SK-N-SH treated with all-trans-retinoic acid at 6 μM for 48 hours (cell line): Measurements from ENCODE around the gene TRIM2.

Source experiments
- ARNTL ChIP-seq: fragments of 450-650 bp; formaldehyde crosslinking; IDR thresholded peaks from 2 replicates; pipeline ENCODE4 v1.5.0; 2020; ENCODE audit warnings: low read depth, mild to moderate bottlenecking, moderate library complexity, borderline replicate concordance
- SNAI2 ChIP-seq: fragments of 250-450 bp; sonication (Bioruptor Pico); IDR thresholded peaks from 2 replicates; pipeline ENCODE4 v1.5.0; 2020; ENCODE audit warnings: mild to moderate bottlenecking, moderate library complexity
- ZC3H10 ChIP-seq: fragments of 250-450 bp; sonication (Bioruptor Pico); IDR thresholded peaks from 2 replicates; pipeline ENCODE4 v1.5.1; 2021; ENCODE audit warnings: mild to moderate bottlenecking, moderate library complexity
- ZFP3 ChIP-seq: fragments of 250-450 bp; sonication (Bioruptor Pico); IDR thresholded peaks from 2 replicates; pipeline ENCODE4 v1.5.0; 2020; ENCODE audit warnings: mild to moderate bottlenecking, moderate library complexity
- ZFP30 ChIP-seq: fragments of 450-650 bp; formaldehyde crosslinking; IDR thresholded peaks from 2 replicates; pipeline ENCODE4 v1.5.0; 2022; ENCODE audit warnings: mild to moderate bottlenecking, moderate library complexity
- ZNF565 ChIP-seq: fragments of 450-650 bp; formaldehyde crosslinking; conservative IDR thresholded peaks from 2 replicates; pipeline ENCODE4 v1.5.0; 2020; ENCODE audit warnings: low read depth, mild to moderate bottlenecking, moderate library complexity
- ZNF8 ChIP-seq: fragments of 450-650 bp; formaldehyde crosslinking; IDR thresholded peaks from 2 replicates; pipeline ENCODE4 v1.5.0; 2020; ENCODE audit warnings: mild to moderate bottlenecking, moderate library complexity
- TF ChIP-seq, protein P1 (sequence below): fragments of 250-450 bp; sonication (Bioruptor Pico); IDR thresholded peaks from 2 replicates; pipeline ENCODE4 v1.8.0; 2020; ENCODE audit warnings: mild to moderate bottlenecking, moderate library complexity, borderline replicate concordance

DNA sequence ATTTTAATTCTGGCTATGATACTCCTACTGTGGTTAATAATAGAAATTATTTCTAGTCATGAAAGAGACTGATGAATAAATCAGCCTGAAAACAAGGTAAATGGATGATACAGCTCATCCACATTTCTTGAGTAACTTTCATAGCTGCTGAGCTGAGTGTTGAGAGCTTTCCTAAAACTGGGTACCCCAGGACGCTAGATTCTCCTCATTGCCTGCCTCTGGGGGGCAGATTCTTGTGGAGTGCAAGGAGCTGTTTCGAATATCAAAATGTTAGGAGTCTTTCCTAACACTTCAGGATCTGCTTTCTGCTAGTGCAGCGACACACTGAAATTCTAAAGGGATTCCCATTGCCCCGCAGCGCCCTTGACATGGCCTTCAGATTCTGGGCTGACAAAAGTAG is 142.3 kb downstream of the TRIM2 start:
- TF ChIP-seq ZC3H10 (CRISPR knock-in tag) (no peak), ARNTL (no peak), ZNF565 (CRISPR knock-in tag) (no peak), ZFP3 (CRISPR knock-in tag) (no peak), ZFP30 (CRISPR knock-in tag) (no peak), ZNF8 (CRISPR knock-in tag) (no peak), SNAI2 (CRISPR knock-in tag) (no peak)
- TF ChIP-seq, protein P1, sequence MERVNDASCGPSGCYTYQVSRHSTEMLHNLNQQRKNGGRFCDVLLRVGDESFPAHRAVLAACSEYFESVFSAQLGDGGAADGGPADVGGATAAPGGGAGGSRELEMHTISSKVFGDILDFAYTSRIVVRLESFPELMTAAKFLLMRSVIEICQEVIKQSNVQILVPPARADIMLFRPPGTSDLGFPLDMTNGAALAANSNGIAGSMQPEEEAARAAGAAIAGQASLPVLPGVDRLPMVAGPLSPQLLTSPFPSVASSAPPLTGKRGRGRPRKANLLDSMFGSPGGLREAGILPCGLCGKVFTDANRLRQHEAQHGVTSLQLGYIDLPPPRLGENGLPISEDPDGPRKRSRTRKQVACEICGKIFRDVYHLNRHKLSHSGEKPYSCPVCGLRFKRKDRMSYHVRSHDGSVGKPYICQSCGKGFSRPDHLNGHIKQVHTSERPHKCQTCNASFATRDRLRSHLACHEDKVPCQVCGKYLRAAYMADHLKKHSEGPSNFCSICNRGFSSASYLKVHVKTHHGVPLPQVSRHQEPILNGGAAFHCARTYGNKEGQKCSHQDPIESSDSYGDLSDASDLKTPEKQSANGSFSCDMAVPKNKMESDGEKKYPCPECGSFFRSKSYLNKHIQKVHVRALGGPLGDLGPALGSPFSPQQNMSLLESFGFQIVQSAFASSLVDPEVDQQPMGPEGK (CRISPR knock-in tag), result no peak
